CD1c-positive myeloid dendritic cell (primary cell): ENCODE measurements around the gene GPC6.

Experiments used
- DNase-seq: peaks from one replicate; pipeline ENCODE4 v3.0.0-alpha.2; 2016; ENCODE audit errors: extremely low spot score

GPC6 gene

GRCh38 chr13:93922063-93922855, 695.7 kb downstream of the GPC6 start:
- no peak for DNase-seq

GRCh38 chr13:93925990-93926389, 699.4 kb downstream of the GPC6 start:
- no peak for DNase-seq

GRCh38 chr13:93926425-93926824, 699.8 kb downstream of the GPC6 start:
- DNase-seq, result no peak

- DNase-seq, result no peak
Observed at GRCh38 chr13:93927431-93927830, 700.8 kb downstream of the GPC6 start.

GRCh38 chr13:93932901-93933300, 706.3 kb downstream of the GPC6 start:
- no peak for DNase-seq

- DNase-seq, result no peak
Observed at GRCh38 chr13:93936901-93937300, 710.3 kb downstream of the GPC6 start.

GRCh38 chr13:93941444-93941843, 714.8 kb downstream of the GPC6 start:
- no peak for DNase-seq

- DNase-seq, result no peak
Observed at GRCh38 chr13:93942016-93942415, 715.4 kb downstream of the GPC6 start.

GRCh38 chr13:93945621-93946020, 719.0 kb downstream of the GPC6 start:
- peak; percentile 7 for DNase-seq

GRCh38 chr13:93946994-93947393, 720.4 kb downstream of the GPC6 start:
- DNase-seq, result no peak

- no peak for DNase-seq
Observed at GRCh38 chr13:93947651-93948050, 721.0 kb downstream of the GPC6 start.

GRCh38 chr13:93948162-93948922, 721.7 kb downstream of the GPC6 start:
- no peak for DNase-seq

GRCh38 chr13:93951108-93951507, 724.5 kb downstream of the GPC6 start:
- no peak for DNase-seq

GRCh38 chr13:93951951-93952350, 725.3 kb downstream of the GPC6 start:
- no peak for DNase-seq

- no peak for DNase-seq
Observed at GRCh38 chr13:93953841-93954240, 727.2 kb downstream of the GPC6 start.

GRCh38 chr13:93955904-93956303, 729.3 kb downstream of the GPC6 start:
- DNase-seq, result no peak

GRCh38 chr13:93956426-93956825, 729.8 kb downstream of the GPC6 start:
- DNase-seq, result no peak

GRCh38 chr13:93957371-93957770, 730.8 kb downstream of the GPC6 start:
- DNase-seq, result no peak

GRCh38 chr13:93959796-93960533, 733.4 kb downstream of the GPC6 start:
- DNase-seq, result no peak

GRCh38 chr13:93963266-93964145, 736.9 kb downstream of the GPC6 start:
- DNase-seq, result no peak

- no peak for DNase-seq
Observed at GRCh38 chr13:93964146-93964512, 737.5 kb downstream of the GPC6 start.

GRCh38 chr13:93965587-93965986, 739.0 kb downstream of the GPC6 start:
- no peak for DNase-seq
